HEK293 (cell line): ENCODE results near the gene MYH6.

Experiments
- CTCF ChIA-PET: fragments of 350-600 bp; formaldehyde crosslinking; extraction: SDS; loops from one replicate; lab custom pipeline; 2021; ENCODE audit warnings: antibody characterized with exemption; lab: Yijun Ruan, JAX
- POLR2A ChIA-PET: fragments of 300-600 bp; formaldehyde crosslinking; extraction: SDS; loops from one replicate; lab custom pipeline; 2020; ENCODE audit warnings: antibody characterized with exemption, inconsistent platforms; lab: Yijun Ruan, JAX
- H3K27ac ChIP-seq: fragments of 200-500 bp; sonication (Bioruptor generic); 2 replicates; pipeline ENCODE4 v1.5.1; 2014; ENCODE audit warnings: low read depth, low read length, control low read depth, inconsistent platforms; ENCODE audit errors: extremely low read depth
- H3K36me3 ChIP-seq, 2 experiments: fragments of 200-500 bp in 1 of 2; sonication (Bioruptor generic) in 1 of 2; 1 replicate in 1 of 2; 2 replicates in 1 of 2; pipeline ENCODE4 v1.5.1; 2014 to 2017; ENCODE audit warnings: inconsistent platforms in 2 of 2, low read length in 2 of 2; ENCODE audit not compliant: control insufficient read depth in 2 of 2, insufficient read depth in 1 of 2
- H3K4me1 ChIP-seq: fragments of 200-500 bp; sonication (Bioruptor generic); 2 replicates; pipeline ENCODE4 v1.5.1; 2014; ENCODE audit warnings: mild to moderate bottlenecking, low read length, inconsistent platforms; ENCODE audit not compliant: control insufficient read depth, insufficient read depth
- H3K4me3 ChIP-seq: 2 replicates; pipeline ENCODE4 v1.5.1; 2011; ENCODE audit warnings: low read depth, mild to moderate bottlenecking, control low read depth, low read length, moderate library complexity
- H3K9me3 ChIP-seq: fragments of 200-500 bp; sonication (Bioruptor generic); 2 replicates; pipeline ENCODE4 v1.5.1; 2014; ENCODE audit warnings: low read depth, low read length, inconsistent platforms; ENCODE audit not compliant: control insufficient read depth, insufficient read depth
- ZNF266 ChIP-seq: fragments of 450-650 bp; formaldehyde crosslinking; IDR thresholded peaks from 2 replicates; pipeline ENCODE4 v1.5.1; 2016; ENCODE audit warnings: missing biosample characterization, missing genetic modification characterization, low read depth
- ZNF350 ChIP-seq: fragments of 450-650 bp; formaldehyde crosslinking; IDR thresholded peaks from 2 replicates; pipeline ENCODE4 v1.5.0; 2017; ENCODE audit warnings: missing biosample characterization, mild to moderate bottlenecking, missing genetic modification characterization
- ZNF48 ChIP-seq: fragments of 450-650 bp; formaldehyde crosslinking; IDR thresholded peaks from 2 replicates; pipeline ENCODE4 v1.5.1; 2016; ENCODE audit warnings: missing biosample characterization, missing genetic modification characterization
- ZNF626 ChIP-seq: fragments of 450-650 bp; sonication (Bioruptor Pico); formaldehyde crosslinking; IDR thresholded peaks from 2 replicates; pipeline ENCODE4 v1.5.1; 2018; ENCODE audit warnings: missing biosample characterization, missing genetic modification characterization, inconsistent platforms

The MYH6 gene

DNA sequence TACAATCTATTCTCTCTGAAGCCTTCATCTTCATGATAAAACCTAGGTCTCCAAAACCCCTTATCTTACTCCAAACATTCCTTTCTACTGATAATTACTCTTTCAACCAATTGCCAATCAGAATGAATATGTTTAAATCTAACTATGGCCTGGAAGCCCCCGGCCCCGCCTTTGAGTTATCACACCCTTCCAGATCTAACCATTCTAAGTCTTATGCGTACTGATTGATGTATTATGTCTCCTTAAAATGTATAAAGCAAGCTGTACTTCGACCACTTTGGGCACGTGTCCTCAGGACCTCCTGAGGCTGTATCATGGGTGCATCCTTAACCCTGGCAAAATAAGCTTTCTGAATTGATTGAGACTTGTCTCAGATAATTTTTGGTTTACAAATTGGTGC, 72.5 kb downstream of the MYH6 start:
- TF ChIP-seq ZNF350 (tag by site-specific recombination), result no peak
- TF ChIP-seq ZNF266 (tag by site-specific recombination), result no peak
- TF ChIP-seq ZNF48, result no peak
- no peak for TF ChIP-seq ZNF626 (tag by site-specific recombination)
- Histone ChIP-seq H3K27ac (no peak overlapping the region), H3K4me3 (no peak overlapping the region), H3K9me3 (no peaks in the 10 kb centered on the region), H3K36me3 (no peaks in the 10 kb centered on the region), H3K4me1 (no peaks in the 10 kb centered on the region)
- POLR2A ChIA-PET, result no interaction called here
- CTCF ChIA-PET, result interaction anchor here (0.6 to 1.2 kb wide), 2 partner anchors 12 to 45 kb away, joined by 3 read pairs; no protein-coding TSS in a partner anchor
